BE2C (cell line): ENCODE measurements around the gene C17orf107.
"Not testable (repeated sequence)": the region's sequence is repeated elsewhere in the genome, so short reads cannot be mapped to it uniquely, and the experiment has no call there.

Source experiments
- DNase-seq: peaks from one replicate; pipeline ENCODE4 v3.0.0-alpha.2; 2020
- H3K27me3 ChIP-seq: fragments of 250-450 bp; sonication (Bioruptor Pico); 2 replicates; pipeline ENCODE4 v1.5.1; 2020; ENCODE audit warnings: mild to moderate bottlenecking
- H3K36me3 ChIP-seq: fragments of 250-450 bp; sonication (Bioruptor Pico); 2 replicates; pipeline ENCODE4 v1.5.1; 2020; ENCODE audit warnings: mild to moderate bottlenecking
- H3K4me1 ChIP-seq: fragments of 250-450 bp; sonication (Bioruptor Pico); 2 replicates; pipeline ENCODE4 v1.5.1; 2020
- H3K4me3 ChIP-seq: 2 replicates; pipeline ENCODE4 v1.5.1; 2011; ENCODE audit warnings: low read depth, low read length
- H3K9me3 ChIP-seq: fragments of 250-450 bp; sonication (Bioruptor Pico); 2 replicates; pipeline ENCODE4 v1.5.1; 2020
- CTCF ChIP-seq: IDR thresholded peaks from 2 replicates; pipeline ENCODE4 v1.5.1; 2012; ENCODE audit warnings: mild to moderate bottlenecking, low read depth, low read length

C17orf107 gene

GRCh38 chr17:4902540-4902939 lies 3.2 kb downstream of the C17orf107 start:
- no peak for DNase-seq
- Histone ChIP-seq H3K4me1 (no peaks in the 10 kb centered on the region), H3K27me3 (no peaks in the 10 kb centered on the region), H3K4me3 (no peak overlapping the region), H3K9me3 (no peaks in the 10 kb centered on the region), H3K36me3 (no peaks in the 10 kb centered on the region)
- TF ChIP-seq CTCF: no peak

DNA sequence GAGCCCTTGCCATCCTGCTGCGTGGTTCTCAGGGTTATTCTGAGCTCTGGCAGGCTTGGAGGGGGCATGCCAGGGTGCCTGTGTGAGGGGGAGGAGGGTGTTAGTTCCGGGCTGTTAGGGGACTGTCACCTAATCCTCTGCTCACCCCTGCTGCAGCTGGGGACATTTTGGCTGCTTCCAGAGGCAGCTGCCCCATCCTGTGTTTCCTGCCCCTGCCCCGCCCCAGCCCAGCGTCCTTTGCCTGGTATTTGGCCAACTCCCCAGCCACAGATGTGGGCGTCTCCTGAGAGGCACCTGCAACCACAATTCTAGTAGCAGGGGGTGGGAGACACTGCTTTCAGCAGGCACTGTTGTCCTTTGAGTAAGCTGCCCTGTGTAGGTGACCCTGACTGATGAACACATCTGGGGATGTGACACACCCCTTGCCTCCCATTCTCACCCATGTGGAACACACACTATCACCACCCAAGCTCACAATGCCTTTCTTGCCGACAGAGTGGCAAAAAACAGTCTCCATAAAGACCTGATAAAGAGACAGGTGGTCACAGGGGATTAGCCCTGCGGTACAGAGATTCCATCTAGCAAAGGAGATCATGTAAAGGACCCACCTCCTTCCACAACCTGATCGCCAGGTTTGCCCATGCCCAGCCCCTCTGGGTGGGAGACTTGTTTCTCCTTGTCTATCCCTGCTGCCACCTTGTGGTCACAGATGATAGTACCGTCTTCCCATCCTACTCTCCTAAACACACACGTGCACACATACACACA lies 3.9 kb downstream of the C17orf107 start, which contains the start of gene CHRNE:
Gene CHRNE, minus strand, starts transcription at position 48 of the 768 bp plus-strand sequence. Its CDS starts 35 bp downstream, at position 13.
- Histone ChIP-seq H3K36me3 (no peaks in the 10 kb centered on the region), H3K4me1 (no peaks in the 10 kb centered on the region), H3K27me3 (no peaks in the 10 kb centered on the region), H3K4me3 (no peak within 1 kb of the TSS), H3K9me3 (no peaks in the 10 kb centered on the region)
- DNase-seq: peak; percentile 68
- peak; percentile 61 for TF ChIP-seq CTCF

DNA sequence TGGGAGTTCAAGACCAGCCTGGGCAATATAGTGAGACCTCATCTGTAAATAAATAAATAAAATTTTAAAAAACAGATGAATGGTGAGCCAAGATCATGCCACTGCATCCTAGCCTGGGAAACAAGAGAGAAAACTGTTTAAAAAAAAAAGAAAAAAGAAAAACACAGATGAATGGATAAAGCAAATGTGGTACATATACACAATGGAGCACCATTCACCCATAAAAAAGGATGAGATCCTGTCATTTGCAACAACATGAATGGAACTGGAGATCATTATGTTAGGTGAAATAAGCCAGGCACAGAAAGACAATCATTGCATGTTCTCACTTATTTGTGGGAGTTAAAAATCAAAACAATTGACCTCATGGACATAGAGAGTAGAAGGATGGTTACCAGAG lies 7.3 kb downstream of the C17orf107 start:
- not testable (repeated sequence) for H3K9me3 ChIP-seq, H3K36me3 ChIP-seq, H3K4me3 ChIP-seq, H3K27me3 ChIP-seq, H3K4me1 ChIP-seq, DNase-seq

GRCh38 chr17:4908301-4908700 lies 9.0 kb downstream of the C17orf107 start:
- Histone ChIP-seq H3K4me3 (no peak overlapping the region), H3K36me3 (no peaks in the 10 kb centered on the region), H3K9me3 (no peaks in the 10 kb centered on the region), H3K27me3 (no peaks in the 10 kb centered on the region), H3K4me1 (no peaks in the 10 kb centered on the region)
- DNase-seq: no peak
- no peak for TF ChIP-seq CTCF

DNA sequence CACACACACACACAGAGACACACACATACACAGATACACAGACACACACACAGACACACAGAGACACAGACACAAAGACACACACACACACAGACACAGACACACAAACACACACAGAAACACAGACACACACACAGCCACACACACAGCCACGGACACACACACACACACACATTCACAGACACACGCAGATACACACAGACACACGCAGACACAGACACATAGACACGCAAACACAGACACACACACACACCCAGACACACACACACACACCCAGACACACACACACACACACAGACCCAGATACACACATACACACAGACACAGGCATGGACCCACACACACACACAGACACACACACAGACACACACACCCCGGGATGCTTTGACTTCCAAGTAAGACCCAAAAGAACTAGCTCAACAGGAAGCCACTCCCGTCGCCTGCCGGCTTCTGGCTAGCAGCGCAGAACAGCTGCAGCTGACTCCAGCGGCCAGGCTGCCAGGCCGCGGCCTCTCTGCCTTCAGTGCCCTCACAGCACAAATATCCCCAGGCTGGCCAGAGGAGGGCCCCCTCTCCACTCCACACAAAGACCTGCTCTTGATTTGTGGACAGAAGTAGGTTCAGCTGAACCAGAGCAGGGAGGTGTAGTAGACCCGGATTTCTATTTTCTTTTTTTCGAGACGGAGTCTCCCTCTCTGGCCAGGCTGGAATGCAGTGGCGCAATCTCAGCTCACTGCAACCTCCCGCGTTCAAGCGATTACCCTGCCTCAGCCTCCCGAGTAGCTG lies 9.6 kb downstream of the C17orf107 start:
- H3K36me3 ChIP-seq: no peaks in the 10 kb centered on the region
- H3K9me3 ChIP-seq: no peaks in the 10 kb centered on the region
- peak; percentile 71 for TF ChIP-seq CTCF
- H3K27me3 ChIP-seq: no peaks in the 10 kb centered on the region
- H3K4me3 ChIP-seq: no peak overlapping the region
- DNase-seq: peak; percentile 85
- no peaks in the 10 kb centered on the region for H3K4me1 ChIP-seq

- no peaks in the 10 kb centered on the region for H3K9me3 ChIP-seq
- no peak for DNase-seq
- no peaks in the 10 kb centered on the region for H3K36me3 ChIP-seq
- no peak for TF ChIP-seq CTCF
- no peaks in the 10 kb centered on the region for H3K4me1 ChIP-seq
- H3K4me3 ChIP-seq: no peak overlapping the region
- no peaks in the 10 kb centered on the region for H3K27me3 ChIP-seq
Observed at GRCh38 chr17:4913994-4914393, 14.7 kb downstream of the C17orf107 start.

DNA sequence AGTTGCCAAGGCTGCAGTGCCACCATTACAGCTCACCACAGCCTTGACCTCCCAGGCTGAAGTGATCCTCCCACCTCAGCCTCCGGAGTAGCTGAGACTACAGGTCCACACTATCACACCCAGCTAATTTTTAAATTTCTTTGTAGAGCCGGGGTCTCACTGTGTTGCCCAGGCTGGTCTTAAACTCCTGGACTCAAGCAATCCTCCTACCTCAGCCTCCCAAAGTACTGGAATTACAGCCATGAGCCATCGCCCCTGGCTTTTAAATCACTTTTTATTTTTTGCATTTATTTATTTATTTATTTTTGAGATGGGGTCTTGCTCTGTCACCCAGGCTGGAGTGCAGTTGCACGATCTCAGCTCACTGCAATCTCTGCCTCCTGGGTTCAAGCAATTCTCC lies 15.2 kb downstream of the C17orf107 start:
- H3K36me3 ChIP-seq, H3K4me1 ChIP-seq, H3K9me3 ChIP-seq, H3K27me3 ChIP-seq, H3K4me3 ChIP-seq, DNase-seq: not testable (repeated sequence)
